Activated gamma-delta T cell treated with Interleukin-2 at 50 U/mL for 16 hours (primary cell): ENCODE measurements around the gene CRB1.
A peak's percentile ranks its signal among the peaks of the same experiment; 100 is the strongest.
"Not testable (repeated sequence)": the region's sequence is repeated elsewhere in the genome, so short reads cannot be mapped to it uniquely, and the experiment has no call there.

ENCODE experiments used
- DNase-seq: peaks from one replicate; pipeline ENCODE4 v3.0.0-alpha.2; 2020

The CRB1 gene

GRCh38 chr1:197466813-197467212 is 198.8 kb downstream of the CRB1 start:
- DNase-seq = no peak

- no peak for DNase-seq
These were observed 199.8 kb downstream of the CRB1 start for GRCh38 chr1:197467881-197468280.

- DNase-seq = no peak
These were observed 200.6 kb downstream of the CRB1 start for GRCh38 chr1:197468543-197469175.

- no peak for DNase-seq
These were observed 201.7 kb downstream of the CRB1 start for GRCh38 chr1:197469620-197470210.

GRCh38 chr1:197470330-197470729 is 202.3 kb downstream of the CRB1 start:
- no peak for DNase-seq

GRCh38 chr1:197471248-197471985 is 203.4 kb downstream of the CRB1 start:
- no peak for DNase-seq

- no peak for DNase-seq
These were observed 204.1 kb downstream of the CRB1 start for GRCh38 chr1:197472141-197472540.

GRCh38 chr1:197480446-197480845 is 212.4 kb downstream of the CRB1 start:
- no peak for DNase-seq

- peak; percentile 10 for DNase-seq
These were observed 213.0 kb downstream of the CRB1 start for GRCh38 chr1:197481101-197481500.

- no peak for DNase-seq
These were observed 217.7 kb downstream of the CRB1 start for GRCh38 chr1:197485790-197486189.

- DNase-seq = no peak
These were observed 218.9 kb downstream of the CRB1 start for GRCh38 chr1:197486946-197487345.

- not testable (repeated sequence) for DNase-seq
These were observed 223.5 kb downstream of the CRB1 start for GRCh38 chr1:197491505-197491904.

- DNase-seq = no peak
These were observed 228.7 kb downstream of the CRB1 start for GRCh38 chr1:197496722-197497121.

GRCh38 chr1:197510691-197511378 is 242.8 kb downstream of the CRB1 start:
- DNase-seq = no peak

GRCh38 chr1:197515421-197515820 is 247.4 kb downstream of the CRB1 start:
- DNase-seq = no peak

GRCh38 chr1:197519741-197520334 is 251.8 kb downstream of the CRB1 start:
- DNase-seq = no peak

- no peak for DNase-seq
These were observed 253.2 kb downstream of the CRB1 start for GRCh38 chr1:197521118-197521739.

GRCh38 chr1:197526736-197527371 is 258.8 kb downstream of the CRB1 start:
- DNase-seq = no peak
